ENCODE results near the gene HDHD3.
"Not testable (repeated sequence)": the region's sequence is repeated elsewhere in the genome, so short reads cannot be mapped to it uniquely, and the experiment has no call there.

Gene HDHD3

GRCh38 chr9:113369855-113370140, 7.0 kb downstream of the HDHD3 start:
- Histone ChIP-seq H3K4me3 (replicated peaks; ENCODE audit: insufficient read depth, low read length) (no peak overlapping the region), H3K27ac (replicated peaks) (no peak overlapping the region), H3K27me3 (ENCODE audit: insufficient read depth, poor library complexity, severe bottlenecking) (no peaks in the 10 kb centered on the region)
- TF ChIP-seq CTCF (IDR thresholded peaks at IDR 0.05; ENCODE audit: insufficient read depth, low read length) = no peak
- no peak for TF ChIP-seq SPI1 (IDR thresholded peaks at IDR 0.05; ENCODE audit: borderline replicate concordance, low read depth)
- no peak for TF ChIP-seq GABPA (IDR thresholded peaks at IDR 0.05; ENCODE audit: low read depth)
- no peak for TF ChIP-seq POLR2AphosphoS5 (IDR thresholded peaks at IDR 0.05; ENCODE audit: low read depth)
- TF ChIP-seq, protein P1, sequence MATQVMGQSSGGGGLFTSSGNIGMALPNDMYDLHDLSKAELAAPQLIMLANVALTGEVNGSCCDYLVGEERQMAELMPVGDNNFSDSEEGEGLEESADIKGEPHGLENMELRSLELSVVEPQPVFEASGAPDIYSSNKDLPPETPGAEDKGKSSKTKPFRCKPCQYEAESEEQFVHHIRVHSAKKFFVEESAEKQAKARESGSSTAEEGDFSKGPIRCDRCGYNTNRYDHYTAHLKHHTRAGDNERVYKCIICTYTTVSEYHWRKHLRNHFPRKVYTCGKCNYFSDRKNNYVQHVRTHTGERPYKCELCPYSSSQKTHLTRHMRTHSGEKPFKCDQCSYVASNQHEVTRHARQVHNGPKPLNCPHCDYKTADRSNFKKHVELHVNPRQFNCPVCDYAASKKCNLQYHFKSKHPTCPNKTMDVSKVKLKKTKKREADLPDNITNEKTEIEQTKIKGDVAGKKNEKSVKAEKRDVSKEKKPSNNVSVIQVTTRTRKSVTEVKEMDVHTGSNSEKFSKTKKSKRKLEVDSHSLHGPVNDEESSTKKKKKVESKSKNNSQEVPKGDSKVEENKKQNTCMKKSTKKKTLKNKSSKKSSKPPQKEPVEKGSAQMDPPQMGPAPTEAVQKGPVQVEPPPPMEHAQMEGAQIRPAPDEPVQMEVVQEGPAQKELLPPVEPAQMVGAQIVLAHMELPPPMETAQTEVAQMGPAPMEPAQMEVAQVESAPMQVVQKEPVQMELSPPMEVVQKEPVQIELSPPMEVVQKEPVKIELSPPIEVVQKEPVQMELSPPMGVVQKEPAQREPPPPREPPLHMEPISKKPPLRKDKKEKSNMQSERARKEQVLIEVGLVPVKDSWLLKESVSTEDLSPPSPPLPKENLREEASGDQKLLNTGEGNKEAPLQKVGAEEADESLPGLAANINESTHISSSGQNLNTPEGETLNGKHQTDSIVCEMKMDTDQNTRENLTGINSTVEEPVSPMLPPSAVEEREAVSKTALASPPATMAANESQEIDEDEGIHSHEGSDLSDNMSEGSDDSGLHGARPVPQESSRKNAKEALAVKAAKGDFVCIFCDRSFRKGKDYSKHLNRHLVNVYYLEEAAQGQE (IDR thresholded peaks at IDR 0.05; ENCODE audit: insufficient replicate concordance, low read depth) = no peak
- DNase-seq (ENCODE audit: low read depth in 1 of 2, low spot score in 1 of 2) = no peak

DNA sequence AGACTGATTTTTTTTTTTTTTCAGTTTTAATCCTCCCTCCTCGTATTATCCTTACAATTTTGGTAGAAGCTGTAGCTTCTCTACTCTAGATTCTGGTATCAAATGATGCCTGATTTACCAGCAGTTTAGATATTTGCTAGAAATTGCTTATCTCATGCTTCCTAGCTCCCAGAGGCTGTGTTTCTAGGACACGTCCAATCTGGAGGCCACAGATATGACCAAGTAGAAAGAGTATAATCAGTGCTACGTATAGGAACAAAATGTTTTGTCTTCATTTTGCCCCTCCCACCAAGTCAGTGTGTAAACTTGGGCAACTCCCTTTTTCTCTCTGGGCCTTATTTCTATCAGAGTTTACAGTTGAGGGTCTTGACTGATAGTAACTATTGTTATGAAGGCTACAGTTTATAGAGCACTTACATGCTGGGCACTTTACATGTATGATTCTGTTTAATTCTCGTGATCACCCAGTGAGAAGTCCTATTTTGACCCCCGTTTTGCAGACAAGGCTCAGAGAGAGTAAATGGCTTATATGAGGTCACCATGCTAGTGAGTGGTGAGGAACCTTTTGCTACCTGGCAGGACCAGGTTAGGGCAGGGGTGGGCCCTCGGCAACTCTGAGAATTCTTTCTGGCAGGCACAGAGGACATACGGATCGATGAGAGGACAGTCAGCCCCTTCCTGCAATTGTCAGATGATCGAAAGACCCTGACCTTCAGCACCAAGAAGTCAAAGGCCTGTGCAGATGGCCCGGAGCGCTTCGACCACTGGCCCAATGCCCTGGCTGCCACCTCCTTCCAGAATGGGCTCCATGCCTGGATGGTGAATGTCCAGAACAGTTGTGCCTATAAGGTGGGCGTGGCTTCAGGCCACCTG, 7.6 kb downstream of the HDHD3 start:
- Histone ChIP-seq H3K4me3 (replicated peaks; ENCODE audit: insufficient read depth, low read length) (no peak overlapping the region), H3K27ac (replicated peaks) (no peak overlapping the region), H3K27me3 (ENCODE audit: insufficient read depth, poor library complexity, severe bottlenecking) (no peaks in the 10 kb centered on the region)
- DNase-seq (ENCODE audit: low read depth in 1 of 2, low spot score in 1 of 2) = no peak
- no peak for TF ChIP-seq GABPA (IDR thresholded peaks at IDR 0.05; ENCODE audit: low read depth)
- TF ChIP-seq POLR2AphosphoS5 (IDR thresholded peaks at IDR 0.05; ENCODE audit: low read depth) = no peak
- TF ChIP-seq, protein P1 (IDR thresholded peaks at IDR 0.05; ENCODE audit: insufficient replicate concordance, low read depth) = no peak
- no peak for TF ChIP-seq SPI1 (IDR thresholded peaks at IDR 0.05; ENCODE audit: borderline replicate concordance, low read depth)
- TF ChIP-seq CTCF (IDR thresholded peaks at IDR 0.05; ENCODE audit: insufficient read depth, low read length) = no peak

- H3K27me3 ChIP-seq (ENCODE audit: insufficient read depth, poor library complexity, severe bottlenecking) = no peaks in the 10 kb centered on the region
- no peak for DNase-seq (ENCODE audit: low read depth in 1 of 2, low spot score in 1 of 2)
- TF ChIP-seq GABPA (IDR thresholded peaks at IDR 0.05; ENCODE audit: low read depth) = no peak
- TF ChIP-seq CTCF (IDR thresholded peaks at IDR 0.05; ENCODE audit: insufficient read depth, low read length) = no peak
- TF ChIP-seq POLR2AphosphoS5 (IDR thresholded peaks at IDR 0.05; ENCODE audit: low read depth) = no peak
- no peak for TF ChIP-seq SPI1 (IDR thresholded peaks at IDR 0.05; ENCODE audit: borderline replicate concordance, low read depth)
- TF ChIP-seq, protein P1 (IDR thresholded peaks at IDR 0.05; ENCODE audit: insufficient replicate concordance, low read depth) = no peak
- H3K4me3 ChIP-seq (replicated peaks; ENCODE audit: insufficient read depth, low read length) = no peak overlapping the region
- H3K27ac ChIP-seq (replicated peaks) = no peak overlapping the region
These were observed 8.3 kb downstream of the HDHD3 start for GRCh38 chr9:113368348-113368981.

- not testable (repeated sequence) for H3K27me3 ChIP-seq (ENCODE audit: insufficient read depth, poor library complexity, severe bottlenecking); H3K4me3 ChIP-seq (replicated peaks; ENCODE audit: insufficient read depth, low read length)
- peak; percentile 57 to 89 for DNase-seq (ENCODE audit: low read depth in 1 of 2, low spot score in 1 of 2)
- H3K27ac ChIP-seq (replicated peaks) = peak overlapping the region; percentile 64
These were observed 11.1 kb downstream of the HDHD3 start for GRCh38 chr9:113365652-113366051.
